Ishikawa (cell line): Measurements from ENCODE around the gene SLC37A1.

Source experiments
- CEBPB ChIP-seq: IDR thresholded peaks from 2 replicates; pipeline ENCODE4 v1.6.1; 2012
- CREB1 ChIP-seq: IDR thresholded peaks from 2 replicates; pipeline ENCODE4 v1.6.1; 2012; ENCODE audit warnings: low read depth
- EGR1 ChIP-seq: IDR thresholded peaks from 2 replicates; pipeline ENCODE4 v1.6.1; 2012
- EP300 ChIP-seq: IDR thresholded peaks from 2 replicates; pipeline ENCODE4 v1.6.1; 2012; ENCODE audit warnings: borderline replicate concordance
- FOXM1 ChIP-seq: IDR thresholded peaks from 2 replicates; pipeline ENCODE4 v1.6.1; 2012; ENCODE audit warnings: low read depth, borderline replicate concordance
- MAX ChIP-seq: IDR thresholded peaks from 2 replicates; pipeline ENCODE4 v1.6.1; 2012
- NFIC ChIP-seq: IDR thresholded peaks from 2 replicates; pipeline ENCODE4 v1.6.1; 2012
- RAD21 ChIP-seq: IDR thresholded peaks from 2 replicates; pipeline ENCODE4 v1.6.1; 2012; ENCODE audit warnings: low read depth
- TAF1 ChIP-seq: IDR thresholded peaks from 2 replicates; pipeline ENCODE4 v1.6.1; 2012; ENCODE audit warnings: low read depth, mild to moderate bottlenecking
- TCF12 ChIP-seq: IDR thresholded peaks from 2 replicates; pipeline ENCODE4 v1.6.1; 2012; ENCODE audit warnings: low read depth
- TEAD4 ChIP-seq: IDR thresholded peaks from 2 replicates; pipeline ENCODE4 v1.6.1; 2012
- USF1 ChIP-seq: IDR thresholded peaks from 2 replicates; pipeline ENCODE4 v1.6.1; 2012
- YY1 ChIP-seq: IDR thresholded peaks from 2 replicates; pipeline ENCODE4 v1.6.1; 2012; ENCODE audit warnings: low read depth
- ZBTB7A ChIP-seq: IDR thresholded peaks from 2 replicates; pipeline ENCODE4 v1.6.1; 2012; ENCODE audit warnings: low read depth
- TF ChIP-seq, protein P1 (sequence below): IDR thresholded peaks from 2 replicates; pipeline ENCODE4 v1.6.1; 2012; ENCODE audit warnings: low read depth, mild to moderate bottlenecking

SLC37A1 gene

DNA sequence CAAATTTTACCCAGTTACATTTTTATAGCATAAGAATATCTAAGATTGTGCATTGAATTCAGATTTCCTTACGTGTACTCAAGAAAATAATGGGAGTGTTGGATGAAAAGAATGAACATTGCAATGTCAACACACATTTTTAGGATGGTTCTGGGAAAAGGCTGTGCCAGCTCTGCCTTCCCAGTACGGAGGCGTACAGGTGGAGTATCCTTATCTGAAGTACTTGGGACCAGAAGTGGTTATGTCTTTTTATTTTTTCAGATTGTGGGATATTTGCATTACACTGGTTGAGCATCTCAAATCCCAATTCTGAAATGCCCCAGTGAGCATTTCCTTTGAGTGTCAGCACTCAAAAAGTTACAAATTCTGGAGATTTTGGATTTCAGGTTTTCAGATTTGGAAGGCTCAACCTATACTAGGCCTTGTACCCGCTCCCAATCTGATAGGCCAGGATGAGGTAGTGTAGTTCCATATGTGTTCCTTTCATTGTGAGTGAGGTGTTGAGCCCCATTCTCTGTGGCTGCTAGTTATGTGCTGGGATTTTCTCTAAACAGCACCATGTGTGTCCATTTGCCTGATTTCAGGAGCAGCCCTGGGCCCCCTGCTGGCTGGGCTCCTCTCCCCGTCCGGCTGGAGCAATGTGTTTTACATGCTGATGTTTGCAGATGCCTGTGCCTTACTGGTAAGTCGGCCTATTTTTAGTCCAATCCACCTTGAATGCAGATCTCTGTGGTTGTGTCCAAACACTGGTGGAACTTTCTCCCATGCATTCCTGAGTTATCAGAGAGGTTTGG, 60.8 kb downstream of the SLC37A1 start:
- TF ChIP-seq CEBPB: no peak
- no peak for TF ChIP-seq TAF1
- no peak for TF ChIP-seq CREB1
- TF ChIP-seq MAX: no peak
- TF ChIP-seq RAD21: no peak
- TF ChIP-seq TCF12: no peak
- no peak for TF ChIP-seq EP300
- no peak for TF ChIP-seq TEAD4
- TF ChIP-seq NFIC: no peak
- TF ChIP-seq ZBTB7A: no peak
- TF ChIP-seq EGR1: no peak
- no peak for TF ChIP-seq FOXM1
- no peak for TF ChIP-seq YY1
- TF ChIP-seq, protein P1, sequence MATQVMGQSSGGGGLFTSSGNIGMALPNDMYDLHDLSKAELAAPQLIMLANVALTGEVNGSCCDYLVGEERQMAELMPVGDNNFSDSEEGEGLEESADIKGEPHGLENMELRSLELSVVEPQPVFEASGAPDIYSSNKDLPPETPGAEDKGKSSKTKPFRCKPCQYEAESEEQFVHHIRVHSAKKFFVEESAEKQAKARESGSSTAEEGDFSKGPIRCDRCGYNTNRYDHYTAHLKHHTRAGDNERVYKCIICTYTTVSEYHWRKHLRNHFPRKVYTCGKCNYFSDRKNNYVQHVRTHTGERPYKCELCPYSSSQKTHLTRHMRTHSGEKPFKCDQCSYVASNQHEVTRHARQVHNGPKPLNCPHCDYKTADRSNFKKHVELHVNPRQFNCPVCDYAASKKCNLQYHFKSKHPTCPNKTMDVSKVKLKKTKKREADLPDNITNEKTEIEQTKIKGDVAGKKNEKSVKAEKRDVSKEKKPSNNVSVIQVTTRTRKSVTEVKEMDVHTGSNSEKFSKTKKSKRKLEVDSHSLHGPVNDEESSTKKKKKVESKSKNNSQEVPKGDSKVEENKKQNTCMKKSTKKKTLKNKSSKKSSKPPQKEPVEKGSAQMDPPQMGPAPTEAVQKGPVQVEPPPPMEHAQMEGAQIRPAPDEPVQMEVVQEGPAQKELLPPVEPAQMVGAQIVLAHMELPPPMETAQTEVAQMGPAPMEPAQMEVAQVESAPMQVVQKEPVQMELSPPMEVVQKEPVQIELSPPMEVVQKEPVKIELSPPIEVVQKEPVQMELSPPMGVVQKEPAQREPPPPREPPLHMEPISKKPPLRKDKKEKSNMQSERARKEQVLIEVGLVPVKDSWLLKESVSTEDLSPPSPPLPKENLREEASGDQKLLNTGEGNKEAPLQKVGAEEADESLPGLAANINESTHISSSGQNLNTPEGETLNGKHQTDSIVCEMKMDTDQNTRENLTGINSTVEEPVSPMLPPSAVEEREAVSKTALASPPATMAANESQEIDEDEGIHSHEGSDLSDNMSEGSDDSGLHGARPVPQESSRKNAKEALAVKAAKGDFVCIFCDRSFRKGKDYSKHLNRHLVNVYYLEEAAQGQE: no peak
- no peak for TF ChIP-seq USF1

DNA sequence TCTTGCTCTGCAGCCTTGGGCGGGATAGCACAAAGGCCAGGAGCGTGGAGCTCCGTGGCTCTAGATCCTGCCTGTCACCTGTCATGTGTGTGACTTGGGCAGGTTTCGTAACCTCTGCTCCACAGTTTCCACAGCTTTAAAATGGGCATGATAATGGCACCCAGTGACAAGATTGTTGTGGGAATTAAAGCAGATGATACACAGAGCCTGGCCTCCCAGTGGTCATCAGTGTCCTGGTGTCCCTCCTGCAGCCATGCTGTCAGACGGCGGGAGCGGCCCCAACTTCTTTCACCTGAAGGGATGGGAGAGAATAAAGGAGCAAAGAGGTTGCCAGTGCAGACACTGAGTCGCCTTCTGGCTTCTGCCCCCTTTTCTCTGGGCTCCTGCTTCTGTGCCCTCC, 61.5 kb downstream of the SLC37A1 start:
- no peak for TF ChIP-seq EGR1
- no peak for TF ChIP-seq MAX
- TF ChIP-seq CEBPB: no peak
- no peak for TF ChIP-seq TEAD4
- TF ChIP-seq EP300: no peak
- TF ChIP-seq TCF12: no peak
- no peak for TF ChIP-seq RAD21

DNA sequence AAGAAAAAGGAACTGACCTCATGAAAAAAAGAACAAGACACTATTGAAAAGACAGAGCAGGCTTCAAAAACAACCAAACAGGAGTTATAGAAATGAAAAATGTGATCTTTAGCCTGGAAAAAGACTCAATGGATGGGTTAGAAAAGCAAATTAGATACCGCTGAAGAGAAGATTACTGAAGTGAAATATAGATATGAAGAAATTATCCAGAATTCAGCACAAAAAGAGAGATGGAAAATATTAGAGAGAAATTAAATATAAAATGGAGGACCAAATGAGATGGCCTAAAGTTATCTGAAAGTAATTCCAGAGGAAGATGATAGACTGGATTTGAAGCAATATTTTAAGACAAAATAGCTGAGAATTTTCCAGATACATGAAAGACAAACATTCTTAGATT, 63.0 kb downstream of the SLC37A1 start:
- TF ChIP-seq NFIC (no peak), CREB1 (no peak), MAX (no peak), FOXM1 (no peak), TAF1 (no peak), EP300 (no peak), TEAD4 (no peak), CEBPB (no peak), TCF12 (no peak)

- TF ChIP-seq ZBTB7A (no peak), YY1 (no peak), CREB1 (no peak), RAD21 (no peak), EGR1 (no peak), CEBPB (no peak), TAF1 (no peak), EP300 (no peak), TCF12 (no peak), TEAD4 (no peak), NFIC (no peak), FOXM1 (no peak), MAX (no peak), USF1 (no peak)
- TF ChIP-seq, protein P1: no peak
Observed at GRCh38 chr21:42578034-42578433, 64.4 kb downstream of the SLC37A1 start.

DNA sequence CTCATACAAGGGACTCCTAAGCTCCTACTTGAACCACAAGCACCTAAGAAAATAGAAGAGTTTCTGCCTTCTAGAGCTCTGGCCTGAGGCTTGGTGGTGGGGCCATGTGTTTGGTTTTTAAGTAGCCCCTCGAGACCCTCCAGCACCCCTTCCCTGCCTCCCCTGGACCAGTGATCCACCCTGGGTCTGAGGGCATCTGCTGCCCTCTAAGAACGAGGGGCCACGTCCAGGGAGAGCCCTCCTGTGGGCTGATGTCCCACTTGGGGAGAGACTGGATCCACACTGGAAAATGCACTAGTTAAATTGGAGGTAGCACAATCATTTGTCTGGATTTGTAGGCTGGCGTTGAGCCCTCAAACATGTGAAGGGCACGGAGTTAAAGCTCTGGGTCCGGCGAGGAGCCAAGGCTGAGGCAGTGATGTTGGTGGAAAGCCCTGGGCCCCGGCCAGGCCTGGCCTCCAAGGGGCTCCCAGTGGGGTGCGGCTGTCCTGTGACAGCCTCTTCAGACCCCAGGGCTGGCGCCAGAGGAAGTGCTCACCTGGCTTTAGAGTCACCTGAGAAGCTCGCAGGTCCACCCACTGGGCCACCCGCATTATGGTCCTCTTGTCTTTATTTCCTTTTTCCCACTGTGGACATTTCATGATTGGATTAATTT, 65.2 kb downstream of the SLC37A1 start:
- TF ChIP-seq FOXM1: no peak
- TF ChIP-seq USF1: no peak
- TF ChIP-seq CREB1: no peak
- TF ChIP-seq RAD21: no peak
- TF ChIP-seq MAX: no peak
- no peak for TF ChIP-seq TEAD4
- no peak for TF ChIP-seq EGR1
- no peak for TF ChIP-seq CEBPB
- TF ChIP-seq EP300: no peak
- no peak for TF ChIP-seq TAF1
- TF ChIP-seq ZBTB7A: no peak
- no peak for TF ChIP-seq YY1
- no peak for TF ChIP-seq NFIC
- TF ChIP-seq TCF12: no peak
- TF ChIP-seq, protein P1: no peak
